AG10803 (cell line): ENCODE data around the gene PTPRM.

ENCODE experiments used
- DNase-seq: peaks from one replicate; pipeline ENCODE4 v3.0.0; 2010; ENCODE audit warnings: low read depth
- H3K4me3 ChIP-seq: 2 replicates; pipeline ENCODE4 v1.5.1; 2011; ENCODE audit warnings: mild to moderate bottlenecking, low read length, control low read depth
- TF ChIP-seq, protein P1 (sequence below): conservative IDR thresholded peaks from 2 replicates; pipeline ENCODE4 v1.5.1; 2011; ENCODE audit warnings: mild to moderate bottlenecking, low read length, control low read depth, inconsistent platforms

Gene PTPRM

DNA sequence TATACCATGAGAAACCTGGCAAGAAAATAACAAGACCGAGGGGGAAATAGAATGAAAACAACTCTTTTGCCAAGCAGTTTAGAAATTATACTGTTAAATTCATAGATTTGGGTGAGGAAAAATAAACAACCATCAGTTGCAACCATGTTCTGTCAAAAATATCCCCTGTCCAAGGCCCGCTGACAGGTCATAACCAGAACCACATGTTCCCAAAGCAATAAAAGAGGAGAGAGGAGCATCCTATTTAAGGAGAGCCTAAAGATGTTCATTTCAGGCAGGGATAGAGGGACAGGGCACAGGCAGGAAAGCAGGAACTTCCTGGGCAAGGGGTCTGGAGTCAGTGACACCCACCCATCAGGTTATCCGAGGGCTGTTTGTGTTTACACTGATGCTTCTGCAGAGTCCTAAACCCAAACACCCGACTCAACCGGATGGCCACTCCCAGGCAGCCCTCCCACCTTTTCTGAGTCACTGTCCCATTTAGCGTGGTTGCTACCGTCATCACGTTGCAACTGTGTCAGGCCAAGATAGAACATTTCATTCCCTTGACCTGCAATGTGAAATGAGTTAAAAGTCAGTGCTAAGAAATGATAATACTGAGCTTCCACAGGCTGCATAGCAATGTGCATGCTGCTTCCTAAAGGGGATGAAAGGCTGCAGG is 573.9 kb downstream of the PTPRM start:
- DNase-seq: peak; percentile 53
- TF ChIP-seq, protein P1, sequence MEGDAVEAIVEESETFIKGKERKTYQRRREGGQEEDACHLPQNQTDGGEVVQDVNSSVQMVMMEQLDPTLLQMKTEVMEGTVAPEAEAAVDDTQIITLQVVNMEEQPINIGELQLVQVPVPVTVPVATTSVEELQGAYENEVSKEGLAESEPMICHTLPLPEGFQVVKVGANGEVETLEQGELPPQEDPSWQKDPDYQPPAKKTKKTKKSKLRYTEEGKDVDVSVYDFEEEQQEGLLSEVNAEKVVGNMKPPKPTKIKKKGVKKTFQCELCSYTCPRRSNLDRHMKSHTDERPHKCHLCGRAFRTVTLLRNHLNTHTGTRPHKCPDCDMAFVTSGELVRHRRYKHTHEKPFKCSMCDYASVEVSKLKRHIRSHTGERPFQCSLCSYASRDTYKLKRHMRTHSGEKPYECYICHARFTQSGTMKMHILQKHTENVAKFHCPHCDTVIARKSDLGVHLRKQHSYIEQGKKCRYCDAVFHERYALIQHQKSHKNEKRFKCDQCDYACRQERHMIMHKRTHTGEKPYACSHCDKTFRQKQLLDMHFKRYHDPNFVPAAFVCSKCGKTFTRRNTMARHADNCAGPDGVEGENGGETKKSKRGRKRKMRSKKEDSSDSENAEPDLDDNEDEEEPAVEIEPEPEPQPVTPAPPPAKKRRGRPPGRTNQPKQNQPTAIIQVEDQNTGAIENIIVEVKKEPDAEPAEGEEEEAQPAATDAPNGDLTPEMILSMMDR: no peak
- H3K4me3 ChIP-seq: no peak overlapping the region

DNA sequence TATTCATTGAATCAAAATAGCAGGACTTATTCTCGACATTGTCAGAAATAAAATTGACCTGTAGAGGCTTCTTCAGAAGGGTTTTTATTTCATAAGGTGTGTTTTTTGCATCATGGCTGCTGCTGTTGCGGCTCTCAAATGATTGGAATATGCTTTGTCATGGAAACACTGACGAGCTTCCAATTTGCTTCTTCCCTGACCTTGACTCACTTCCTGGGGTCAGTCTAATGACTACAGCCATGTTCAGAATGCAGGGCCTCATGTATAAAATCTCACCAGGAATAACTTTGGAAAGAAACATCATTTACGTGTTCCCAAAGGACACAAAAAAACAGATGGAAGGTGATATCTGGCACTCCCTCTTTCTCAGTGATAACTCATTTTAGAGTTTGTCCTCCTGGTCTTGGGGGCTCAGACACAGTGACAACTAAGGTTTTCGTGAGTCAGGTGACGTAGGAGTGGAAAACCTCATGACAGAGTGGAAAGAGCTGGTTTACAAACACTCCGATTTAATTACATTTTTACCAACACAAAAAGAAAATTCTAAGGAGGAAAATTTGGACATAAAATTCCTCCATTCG is 575.1 kb downstream of the PTPRM start:
- peak; percentile 27 for DNase-seq
- TF ChIP-seq, protein P1: no peak
- no peak overlapping the region for H3K4me3 ChIP-seq

DNA sequence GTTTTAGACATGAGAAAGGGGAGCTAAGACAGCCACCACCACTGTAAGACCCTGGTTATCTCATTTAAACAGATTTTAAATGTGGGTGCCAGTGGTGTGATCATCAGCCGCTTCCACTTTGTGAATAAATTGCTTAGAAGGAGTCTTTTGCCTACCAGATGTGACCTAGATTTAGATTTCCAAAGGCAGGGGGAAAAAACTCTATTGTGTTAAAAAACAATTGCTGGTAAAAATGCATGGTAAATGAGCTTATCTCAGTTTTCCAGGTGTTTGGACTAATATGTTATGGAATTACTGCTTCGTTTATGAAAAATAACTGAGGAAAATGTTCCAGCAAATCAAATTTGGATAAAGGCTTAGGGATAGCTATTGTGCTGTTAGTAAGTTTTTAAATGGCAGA is 575.8 kb downstream of the PTPRM start:
- TF ChIP-seq, protein P1: no peak
- DNase-seq: no peak
- no peak overlapping the region for H3K4me3 ChIP-seq

DNA sequence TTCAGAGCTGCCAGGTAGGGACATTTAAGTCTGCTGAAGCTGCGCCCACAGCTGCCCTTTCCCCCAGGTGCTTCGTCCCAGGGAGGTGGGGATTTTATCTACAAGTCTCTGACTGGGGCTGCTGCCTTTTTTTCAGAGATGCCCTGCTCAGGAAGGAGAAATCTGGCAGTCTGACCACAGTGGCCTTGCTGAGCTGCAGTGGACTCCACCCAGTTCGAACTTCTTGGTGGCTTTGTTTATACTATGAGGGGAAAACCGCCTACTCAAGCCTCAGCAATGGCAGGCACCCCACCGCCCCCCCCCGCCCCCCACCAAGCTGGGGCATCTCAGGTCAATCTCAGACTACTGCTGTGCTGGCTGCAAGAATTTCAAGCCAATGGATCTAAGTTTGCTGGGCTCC is 584.1 kb downstream of the PTPRM start:
- no peak for DNase-seq
- H3K4me3 ChIP-seq: no peak overlapping the region
- TF ChIP-seq, protein P1: no peak

DNA sequence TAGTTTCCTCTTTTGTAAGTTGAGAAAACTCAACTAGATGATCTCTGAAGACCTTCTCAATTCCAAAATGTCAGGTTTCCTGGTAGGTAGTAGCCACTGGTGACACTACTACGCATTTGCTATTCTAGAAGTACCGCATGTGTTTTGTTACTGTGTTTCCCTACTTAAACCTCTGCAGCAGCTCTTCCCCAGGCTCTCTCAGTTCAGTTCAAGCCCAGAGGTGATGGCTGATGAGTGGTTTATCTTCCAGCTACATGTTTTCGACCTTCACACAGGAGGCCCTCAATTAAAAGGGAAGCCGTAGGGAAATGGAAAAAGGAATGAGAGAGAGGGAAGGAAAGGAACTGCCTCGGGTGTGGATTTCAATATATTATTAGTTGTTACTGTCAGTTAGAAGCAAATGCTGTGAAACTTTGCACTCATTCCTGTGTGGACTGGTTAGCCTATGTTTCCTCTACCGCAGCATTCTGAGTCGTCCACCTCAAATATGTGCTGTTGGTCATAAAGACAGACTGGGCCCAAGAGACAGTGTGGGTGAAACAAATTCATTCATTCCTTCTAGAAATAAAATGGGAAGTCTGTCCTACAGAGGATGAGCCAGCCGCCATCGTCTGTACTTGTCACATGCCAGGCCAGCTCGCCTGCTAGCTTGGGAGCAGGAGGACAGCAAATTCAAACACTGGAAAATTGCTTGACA is 586.9 kb downstream of the PTPRM start:
- no peak overlapping the region for H3K4me3 ChIP-seq
- peak; percentile 84 for DNase-seq
- TF ChIP-seq, protein P1: no peak

DNA sequence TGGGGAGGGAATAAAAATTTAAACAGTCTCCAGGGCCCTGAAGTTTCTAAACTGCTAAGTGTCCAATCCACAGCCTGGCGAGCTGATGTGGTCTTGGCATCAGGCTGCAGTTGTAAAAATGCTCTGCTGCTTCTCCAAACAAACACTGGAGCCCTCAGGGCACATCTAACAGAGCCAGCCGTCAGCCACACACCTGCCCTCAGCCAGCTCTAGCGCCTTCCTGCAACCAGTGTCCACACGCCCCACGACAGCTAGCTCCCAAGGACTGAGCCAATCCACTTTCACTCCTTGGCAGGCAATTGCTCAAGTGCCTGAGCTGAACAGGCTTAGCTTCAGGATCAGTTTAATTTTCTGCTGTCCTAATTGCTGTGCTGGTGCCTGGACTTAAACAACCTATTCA is 595.7 kb downstream of the PTPRM start:
- no peak for DNase-seq
- TF ChIP-seq, protein P1: no peak
- H3K4me3 ChIP-seq: no peak overlapping the region
